ENCODE measurements around the gene DDX42.

The DDX42 gene

GRCh38 chr17:63826468-63827001, 52.6 kb downstream of the DDX42 start:
- no peak for DNase-seq

GRCh38 chr17:63827002-63827800, 53.2 kb downstream of the DDX42 start, which contains the start of the genes FTSJ3 and PSMC5:
Gene FTSJ3, minus strand, starts transcription at chr17:63827663. Its CDS starts 761 bp downstream, at chr17:63826902.
Gene PSMC5, plus strand, starts transcription at chr17:63827431. Its CDS starts 60 bp downstream, at chr17:63827491.
- peak; percentile 92 for DNase-seq

- DNase-seq: no peak
Measured at GRCh38 chr17:63827801-63828221, 53.8 kb downstream of the DDX42 start.

- no peak for DNase-seq
Measured at GRCh38 chr17:63828936-63829335, 55.0 kb downstream of the DDX42 start.

GRCh38 chr17:63830278-63830677, 56.3 kb downstream of the DDX42 start:
- DNase-seq: no peak

- no peak for DNase-seq
Measured at GRCh38 chr17:63830904-63831491, 57.0 kb downstream of the DDX42 start.

GRCh38 chr17:63831505-63831904, 57.5 kb downstream of the DDX42 start:
- no peak for DNase-seq

- no peak for DNase-seq
Measured at GRCh38 chr17:63832014-63832413, 58.0 kb downstream of the DDX42 start.

- no peak for DNase-seq
Measured at GRCh38 chr17:63832455-63832854, 58.5 kb downstream of the DDX42 start.

- no peak for DNase-seq
Measured at GRCh38 chr17:63833026-63833740, 59.2 kb downstream of the DDX42 start.

- no peak for DNase-seq
Measured at GRCh38 chr17:63833741-63834373, 59.9 kb downstream of the DDX42 start.

- peak; percentile 51 for DNase-seq
Measured at GRCh38 chr17:63834431-63835166, 60.6 kb downstream of the DDX42 start.

- DNase-seq: no peak
Measured at GRCh38 chr17:63835167-63835720, 61.3 kb downstream of the DDX42 start.

GRCh38 chr17:63836811-63837210, 62.8 kb downstream of the DDX42 start:
- no peak for DNase-seq

GRCh38 chr17:63837480-63837879, 63.5 kb downstream of the DDX42 start:
- no peak for DNase-seq

- no peak for DNase-seq
Measured at GRCh38 chr17:63837962-63838600, 64.1 kb downstream of the DDX42 start.

- DNase-seq: no peak
Measured at GRCh38 chr17:63838631-63839171, 64.7 kb downstream of the DDX42 start.

GRCh38 chr17:63840591-63841349, 66.8 kb downstream of the DDX42 start:
- no peak for DNase-seq

- peak; percentile 22 for DNase-seq
Measured at GRCh38 chr17:63841350-63842172, 67.6 kb downstream of the DDX42 start.

Measured in NCI-H1092 (cell line).